ENCODE data around the gene MRPL55.

Gene MRPL55

GRCh38 chr1:228109073-228109961 is at the start of gene MRPL55:
TSS of gene MRPL55 (minus strand) at chr1:228109299. CDS start at chr1:228108260, 1,039 bp downstream.
- Histone ChIP-seq H3K4me1 (ENCODE audit: control insufficient read depth in 1 of 2, insufficient read depth in 1 of 2, low read depth in 1 of 2, low read length in 1 of 2) (peaks cover 20 to 22% of the 10 kb centered on the region in 2 experiments), H3K9me3 (no peaks in the 10 kb centered on the region), H3K27ac (peak within 1 kb of the TSS; percentile 83), H3K4me3 (ENCODE audit: low read depth in 1 of 2, low read length in 1 of 2) (peak within 1 kb of the TSS; percentile 85 to 92), H3K36me3 (peaks cover 14% of the 10 kb centered on the region), H3K27me3 (no peaks in the 10 kb centered on the region)
- peak; percentile 55 for TF ChIP-seq CTCF (IDR thresholded peaks at IDR 0.05)

GRCh38 chr1:228158151-228159007 is 49.3 kb upstream of the MRPL55 start:
- H3K27ac ChIP-seq, result no peak overlapping the region
- no peaks in the 10 kb centered on the region for H3K4me1 ChIP-seq (ENCODE audit: control insufficient read depth in 1 of 2, insufficient read depth in 1 of 2, low read depth in 1 of 2, low read length in 1 of 2)
- no peak overlapping the region for H3K4me3 ChIP-seq (ENCODE audit: low read depth in 1 of 2, low read length in 1 of 2)
- TF ChIP-seq CTCF (IDR thresholded peaks at IDR 0.05), result no peak
- H3K27me3 ChIP-seq, result peaks cover 45% of the 10 kb centered on the region
- H3K9me3 ChIP-seq, result no peaks in the 10 kb centered on the region
- no peaks in the 10 kb centered on the region for H3K36me3 ChIP-seq

DNA sequence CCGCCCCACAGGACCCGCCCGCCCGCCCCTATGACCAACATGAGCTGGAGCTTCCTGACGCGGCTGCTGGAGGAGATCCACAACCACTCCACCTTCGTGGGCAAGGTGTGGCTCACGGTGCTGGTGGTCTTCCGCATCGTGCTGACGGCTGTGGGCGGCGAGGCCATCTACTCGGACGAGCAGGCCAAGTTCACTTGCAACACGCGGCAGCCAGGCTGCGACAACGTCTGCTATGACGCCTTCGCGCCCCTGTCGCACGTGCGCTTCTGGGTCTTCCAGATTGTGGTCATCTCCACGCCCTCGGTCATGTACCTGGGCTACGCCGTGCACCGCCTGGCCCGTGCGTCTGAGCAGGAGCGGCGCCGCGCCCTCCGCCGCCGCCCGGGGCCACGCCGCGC is 48.6 kb upstream of the MRPL55 start:
- Histone ChIP-seq H3K36me3 (no peaks in the 10 kb centered on the region), H3K9me3 (no peaks in the 10 kb centered on the region), H3K4me1 (ENCODE audit: control insufficient read depth in 1 of 2, insufficient read depth in 1 of 2, low read depth in 1 of 2, low read length in 1 of 2) (no peaks in the 10 kb centered on the region), H3K4me3 (ENCODE audit: low read depth in 1 of 2, low read length in 1 of 2) (no peak overlapping the region), H3K27me3 (peaks cover 39% of the 10 kb centered on the region), H3K27ac (no peak overlapping the region)
- no peak for TF ChIP-seq CTCF (IDR thresholded peaks at IDR 0.05)

DNA sequence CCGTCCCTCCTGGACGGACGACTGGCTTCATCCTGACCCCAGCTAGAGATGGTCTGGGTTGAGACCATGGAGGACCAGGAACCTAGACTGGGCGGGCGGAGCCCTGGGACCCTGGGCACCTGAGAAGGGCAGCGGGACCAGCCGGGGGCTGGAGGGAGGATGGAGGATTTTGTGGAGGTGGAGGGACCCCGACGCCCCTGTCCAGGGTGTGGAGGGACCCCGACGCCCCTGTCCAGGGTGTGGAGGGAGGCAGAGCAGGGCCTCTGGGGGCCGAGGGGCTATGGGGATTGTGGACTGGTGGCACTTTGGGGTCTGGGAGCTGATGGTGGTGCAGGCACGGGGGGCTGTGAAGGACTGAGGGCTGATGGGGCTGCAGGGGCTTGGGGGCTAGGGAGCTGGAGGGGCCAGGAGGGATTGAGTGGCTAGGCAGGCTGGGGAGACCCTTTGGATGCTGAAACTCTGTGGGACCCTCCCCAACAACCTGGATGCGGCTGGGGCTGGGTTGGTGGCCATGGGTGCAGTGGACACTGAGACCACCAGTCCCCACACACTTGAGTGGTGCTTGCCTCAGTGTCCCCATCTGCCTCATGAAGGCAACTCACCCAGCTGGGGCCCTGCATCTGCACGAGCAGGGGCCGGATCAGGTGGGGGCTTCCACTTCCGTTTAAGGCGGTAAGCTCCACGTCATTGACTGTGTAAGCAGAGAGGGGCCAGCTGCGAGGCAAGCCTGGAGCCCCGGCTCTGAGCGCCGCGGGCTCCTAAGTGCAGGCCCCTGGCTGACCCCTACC is 48.0 kb upstream of the MRPL55 start:
- Histone ChIP-seq H3K4me3 (ENCODE audit: low read depth in 1 of 2, low read length in 1 of 2) (no peak overlapping the region), H3K9me3 (no peaks in the 10 kb centered on the region), H3K27me3 (peaks cover 33% of the 10 kb centered on the region), H3K4me1 (ENCODE audit: control insufficient read depth in 1 of 2, insufficient read depth in 1 of 2, low read depth in 1 of 2, low read length in 1 of 2) (no peaks in the 10 kb centered on the region), H3K36me3 (no peaks in the 10 kb centered on the region), H3K27ac (no peak overlapping the region)
- no peak for TF ChIP-seq CTCF (IDR thresholded peaks at IDR 0.05)

DNA sequence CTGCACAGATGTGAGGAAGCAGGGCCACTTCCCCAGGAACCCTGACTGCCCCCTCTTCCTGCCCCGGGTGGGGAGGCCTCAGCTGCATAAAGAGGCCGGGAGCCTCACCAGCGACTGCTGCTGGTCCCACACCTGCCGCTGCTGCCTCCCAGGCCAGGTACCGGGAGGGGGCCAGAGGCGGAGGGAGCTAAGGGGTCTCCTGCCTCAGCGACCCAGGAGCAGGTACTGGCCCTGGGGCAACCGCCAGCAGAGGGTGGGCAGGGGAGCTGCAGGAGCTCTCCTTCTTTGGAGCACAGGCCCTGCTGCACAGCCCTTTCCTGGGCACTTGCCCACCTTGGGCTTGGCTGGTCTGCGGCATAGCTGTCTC is 47.4 kb upstream of the MRPL55 start:
- H3K27ac ChIP-seq, result no peak overlapping the region
- no peaks in the 10 kb centered on the region for H3K36me3 ChIP-seq
- TF ChIP-seq CTCF (IDR thresholded peaks at IDR 0.05), result no peak
- H3K9me3 ChIP-seq, result no peaks in the 10 kb centered on the region
- H3K27me3 ChIP-seq, result peaks cover 26% of the 10 kb centered on the region
- no peaks in the 10 kb centered on the region for H3K4me1 ChIP-seq (ENCODE audit: control insufficient read depth in 1 of 2, insufficient read depth in 1 of 2, low read depth in 1 of 2, low read length in 1 of 2)
- H3K4me3 ChIP-seq (ENCODE audit: low read depth in 1 of 2, low read length in 1 of 2), result no peak overlapping the region

All from neutrophil (primary cell).